Heart right ventricle (tissue), 16 donors: ENCODE results near the gene TRIM47. TPM values are rescaled to one million over a fixed set of nuclear protein-coding genes. Genes with fewer than 3 reads are reported as not detected.
"Not testable (repeated sequence)": the region's sequence is repeated elsewhere in the genome, so short reads cannot be mapped to it uniquely, and the experiment has no call there.

Experiments used
- ATAC-seq, 8 donors: fragments of 200-7000 bp; cut with Tn5 transposase; one replicate each; pipeline ENCODE4 v1.9.1; 2020; ENCODE audit warnings: mild to moderate bottlenecking in 8 of 8, moderate library complexity in 8 of 8, moderate number of reproducible peaks in 1 of 8
- DNase-seq, 2 donors: peaks; one replicate each; pipeline ENCODE4 v3.0.0-alpha.2; 2020
- H3K27ac ChIP-seq, 10 donors: fragments of 200-600 bp; sonication (generic) in 2 of 10; one replicate each; pipeline versions ENCODE4 v1.5.0 to v1.8.0; 2020 to 2022; ENCODE audit warnings: mild to moderate bottlenecking in 3 of 10
- H3K27me3 ChIP-seq, 7 donors: fragments of 200-600 bp; one replicate each; pipeline ENCODE4 v1.8.0; 2021 to 2022; ENCODE audit warnings: mild to moderate bottlenecking in 2 of 7
- H3K36me3 ChIP-seq, 9 donors: fragments of 200-600 bp; sonication (generic) in 1 of 9; one replicate each; pipeline versions ENCODE4 v1.5.0 to v1.8.0; 2020 to 2022; ENCODE audit warnings: mild to moderate bottlenecking in 2 of 9
- H3K4me1 ChIP-seq, 9 donors: fragments of 200-600 bp; sonication (generic) in 1 of 9; one replicate each; pipeline versions ENCODE4 v1.5.0 to v1.8.0; 2020 to 2022; ENCODE audit warnings: mild to moderate bottlenecking in 4 of 9
- H3K4me3 ChIP-seq, 10 donors: fragments of 200-600 bp; sonication (generic) in 2 of 10; one replicate each; pipeline versions ENCODE4 v1.5.0 to v1.8.0; 2020 to 2022; ENCODE audit warnings: mild to moderate bottlenecking in 7 of 10, moderate library complexity in 2 of 10
- H3K9me3 ChIP-seq, 11 donors: fragments of 200-600 bp in 10 of 11; sonication (generic) in 2 of 11; one replicate each; pipeline versions ENCODE4 v1.5.0 to v1.8.0; 2013 to 2022; ENCODE audit warnings: mild to moderate bottlenecking in 2 of 11, control low read depth in 1 of 11, moderate library complexity in 1 of 11
- WGBS, 2 donors: extraction: QIAGEN DNeasy Blood & Tissue Kit; methylation state at CpG; one replicate each; pipeline ENCODE4 v1.1.7; 2013; ENCODE audit warnings: inconsistent platforms in 1 of 2; 5-methylcytosine and 5-hydroxymethylcytosine counted together
- intact Hi-C, 10 donors: fragments of 100-400 bp; cut with DNase I; formaldehyde crosslinking; loops; one replicate each; pipeline versions ENCODE4 v1.11.1 to v1.14.2; 2022
- polyA plus RNA-seq, 2 donors: library from polyadenylated mRNA; stranded (reverse); fragments of 200-250 nt; gene quantifications; one replicate each; pipeline ENCODE4 v1.2.3, GENCODE V29; 2013
- total RNA-seq, 10 donors: library from RNA; stranded (reverse); fragmentation: NEBNext Ultra II Directional in 3 of 10; extraction: Animal tissue kit (Norgen Biotek cat#: 25700) in 3 of 10; gene quantifications; one replicate each; pipeline versions ENCODE4 v1.2.1 to v1.2.4, GENCODE V29; 2021 to 2023
- TF ChIP-seq, protein P1 (sequence below), 9 donors: fragments of 200-600 bp; sonication (generic) in 2 of 9; IDR thresholded peaks; one replicate each; pipeline versions ENCODE4 v1.5.0 to v1.8.0; 2021 to 2022; ENCODE audit warnings: antibody characterized with exemption in 9 of 9, mild to moderate bottlenecking in 5 of 9, moderate library complexity in 1 of 9
- donor health status: Arrhythmogenic right ventricular cardiomyopathy.
- donor health status: ischemic (EF 13 %, LVEDD 7.1; RV severe dilation, severe dysfunction).
- donor health status: healthy with polysubstance abuse.
- donor health status: DM: no; HTN: yes; CAD: no.
- donor health status: DM: no; HTN: no; CAD: no.
- donor health status: ischemic (EF 25% LVEDD 6.9; RV normal size, moderate dysfunction).
- donor health status: ischemic (EF 25% LVEDD 5.7; RV mildly dilated, moderate dysfunction).
- donor health status: healthy.
- donor health status: DM: yes; HTN: yes; CAD: no.
- donor health status: Ischemic cardiomyopathy.
- donor health status: ischemic (EF 35%, LVEDD 5.7; RV mildly dilated, moderate dysfunction).
- donor health status: nonischemic (EF 11% LVEDD 7.7; RV severe dilation, severe dysfunction).
- donor health status: DM: yes; HTN: yes; CAD: no.
- donor health status: PGD.
- donor health status: ischemic (EF 29% LVEDD 5.4; RV normal size, mild dysfunction).
- donor health status: nonischemic (EF 23%, LVEDD 6.1; RV moderate dilation, normal function).

The TRIM47 gene
- total and polyA plus RNA-seq, 12 donors: 9.3 to 53.1 (median 22.5) TPM

GRCh38 chr17:75855310-75856061 is 22.9 kb downstream of the TRIM47 start, which contains the start of gene WBP2:
WBP2 (minus strand) TSS chr17:75855335; CDS start chr17:75855297, 38 bp downstream.
- ATAC-seq: peak; percentile 90 to 96 (median 93)
- peaks cover 0 to 30% (median 7%) of the 10 kb centered on the region in 9 donors for H3K36me3 ChIP-seq

DNA sequence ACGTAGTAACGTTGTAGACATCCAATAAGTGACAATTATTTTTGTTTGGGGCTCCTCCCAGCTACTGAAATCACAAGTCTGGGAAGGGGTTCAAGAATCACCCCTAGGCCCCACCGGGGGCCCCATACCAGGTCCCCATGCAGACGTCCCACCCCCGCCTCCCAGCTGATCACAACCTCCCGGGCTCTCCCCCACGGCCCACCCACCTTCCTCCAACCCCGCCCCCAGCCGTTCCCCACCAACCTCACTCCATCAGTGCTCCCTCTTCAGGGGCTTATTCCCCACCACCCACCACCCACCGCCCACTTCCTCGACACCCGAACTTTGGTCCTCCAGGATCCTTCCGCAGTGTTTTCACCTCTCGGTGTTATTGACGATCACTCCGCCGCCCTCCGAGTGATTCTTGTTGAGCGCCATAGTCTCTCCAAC is 23.5 kb downstream of the TRIM47 start:
- DNase-seq: no peak
- WGBS, 2 donors: 1% methylated on average over 18 to 19 of the region's 19 CpGs
- peaks cover 0 to 36% (median 9%) of the 10 kb centered on the region in 9 donors for H3K36me3 ChIP-seq
- peaks cover 32 to 82% (median 67%) of the 10 kb centered on the region in 9 donors for H3K4me1 ChIP-seq
- peak overlapping the region; percentile 63 to 85 (median 82) for H3K4me3 ChIP-seq
- TF ChIP-seq, protein P1, sequence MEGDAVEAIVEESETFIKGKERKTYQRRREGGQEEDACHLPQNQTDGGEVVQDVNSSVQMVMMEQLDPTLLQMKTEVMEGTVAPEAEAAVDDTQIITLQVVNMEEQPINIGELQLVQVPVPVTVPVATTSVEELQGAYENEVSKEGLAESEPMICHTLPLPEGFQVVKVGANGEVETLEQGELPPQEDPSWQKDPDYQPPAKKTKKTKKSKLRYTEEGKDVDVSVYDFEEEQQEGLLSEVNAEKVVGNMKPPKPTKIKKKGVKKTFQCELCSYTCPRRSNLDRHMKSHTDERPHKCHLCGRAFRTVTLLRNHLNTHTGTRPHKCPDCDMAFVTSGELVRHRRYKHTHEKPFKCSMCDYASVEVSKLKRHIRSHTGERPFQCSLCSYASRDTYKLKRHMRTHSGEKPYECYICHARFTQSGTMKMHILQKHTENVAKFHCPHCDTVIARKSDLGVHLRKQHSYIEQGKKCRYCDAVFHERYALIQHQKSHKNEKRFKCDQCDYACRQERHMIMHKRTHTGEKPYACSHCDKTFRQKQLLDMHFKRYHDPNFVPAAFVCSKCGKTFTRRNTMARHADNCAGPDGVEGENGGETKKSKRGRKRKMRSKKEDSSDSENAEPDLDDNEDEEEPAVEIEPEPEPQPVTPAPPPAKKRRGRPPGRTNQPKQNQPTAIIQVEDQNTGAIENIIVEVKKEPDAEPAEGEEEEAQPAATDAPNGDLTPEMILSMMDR (IDR thresholded peaks at IDR 0.05): no peak
- intact Hi-C loops: loop anchor here in 5 of 10 donors (1.0 to 5.0 kb wide), 6 partner anchors 24 to 73 kb away; partner anchors contain the start of genes UNK (in 4 of the 5), TRIM65 (in 3 of the 5) and TRIM47 (in 1 of the 5)
- ATAC-seq: peak; percentile 1 to 28 (median 16)
- peak overlapping the region; percentile 70 to 99 (median 98) for H3K27ac ChIP-seq
- H3K27me3 ChIP-seq: no peaks in the 10 kb centered on the region
- no peaks in the 10 kb centered on the region for H3K9me3 ChIP-seq

More at GRCh38 chr17:75855310-75856061, 22.9 kb downstream of the TRIM47 start, which contains the start of gene WBP2:
- no peaks in the 10 kb centered on the region for H3K27me3 ChIP-seq
- intact Hi-C loops: loop anchor here in 5 of 10 donors (1.0 to 5.0 kb wide), 6 partner anchors 23 to 73 kb away; partner anchors contain the start of genes UNK (in 4 of the 5), TRIM65 (in 3 of the 5) and TRIM47 (in 1 of the 5)
- peaks cover 27 to 76% (median 61%) of the 10 kb centered on the region in 9 donors for H3K4me1 ChIP-seq
- 0% methylated on average over 54 to 58 of the region's 58 CpGs for WGBS, 2 donors
- peak; percentile 94 to 99 for DNase-seq
- peak within 1 kb of the TSS; percentile 79 to 97 (median 83) for H3K4me3 ChIP-seq
- TF ChIP-seq, protein P1 (IDR thresholded peaks at IDR 0.05): peak in 8 of 9 donors; percentile 17 to 77 (median 53)
- peak within 1 kb of the TSS; percentile 96 to 99 (median 98) for H3K27ac ChIP-seq
- no peaks in the 10 kb centered on the region for H3K9me3 ChIP-seq

GRCh38 chr17:75854101-75854748 is 24.2 kb downstream of the TRIM47 start:
- Histone ChIP-seq H3K9me3 (no peaks in the 10 kb centered on the region), H3K4me1 (peaks cover 36 to 84% (median 73%) of the 10 kb centered on the region in 9 donors), H3K27ac (peak overlapping the region; percentile 70 to 99 (median 98)), H3K36me3 (peaks cover 0 to 43% (median 9%) of the 10 kb centered on the region in 9 donors), H3K4me3 (peak overlapping the region; percentile 63 to 85 (median 82)), H3K27me3 (no peaks in the 10 kb centered on the region)
- DNase-seq (no peak), ATAC-seq (peak in 3 of 8 donors; percentile 0 to 11 (median 3))
- intact Hi-C loops: loop anchor here in 3 of 10 donors (2.0 kb wide), 3 partner anchors 25 to 69 kb away; partner anchors contain the start of genes UNK (in 2 of the 3), TRIM47 (in 1 of the 3) and TRIM65 (in 1 of the 3)
- TF ChIP-seq, protein P1 (IDR thresholded peaks at IDR 0.05): no peak
- 17 to 18% methylated on average over 7 of the region's 7 CpGs for WGBS, 2 donors

DNA sequence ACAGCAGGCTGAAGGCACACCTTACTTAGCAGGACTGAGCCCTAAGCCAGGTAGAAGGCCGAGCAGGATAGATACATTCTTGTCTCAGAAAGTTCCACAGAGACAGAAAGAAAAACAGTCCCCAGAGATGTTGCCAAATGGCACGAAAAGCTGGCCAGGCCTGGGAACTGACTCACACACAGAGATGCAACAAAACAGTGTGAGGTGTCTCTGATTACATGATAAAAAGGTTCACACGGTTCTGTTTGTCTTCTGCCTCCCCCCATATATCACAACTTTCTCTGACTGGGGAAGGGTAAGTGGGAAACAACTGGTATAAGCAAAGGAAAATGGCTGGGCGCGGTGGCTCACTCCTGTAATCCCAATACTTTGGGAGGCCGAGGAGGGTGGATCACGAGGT is 24.9 kb downstream of the TRIM47 start:
- Histone ChIP-seq H3K4me1 (peaks cover 36 to 85% (median 73%) of the 10 kb centered on the region in 9 donors), H3K27ac (peak overlapping the region in 9 of 10 donors; percentile 86 to 99 (median 98)), H3K27me3 (no peaks in the 10 kb centered on the region), H3K36me3 (peaks cover 0 to 51% (median 10%) of the 10 kb centered on the region in 9 donors), H3K4me3 (peak overlapping the region in 5 of 10 donors; percentile 81 to 85 (median 83)), H3K9me3 (no peaks in the 10 kb centered on the region)
- intact Hi-C loops: no loop called here
- no peak for ATAC-seq
- TF ChIP-seq, protein P1 (IDR thresholded peaks at IDR 0.05): no peak
- WGBS, 2 donors: 69 to 72% methylated on average over 7 of the region's 7 CpGs
- no peak for DNase-seq

GRCh38 chr17:75851693-75851991 is 26.7 kb downstream of the TRIM47 start:
- H3K4me1 ChIP-seq: peaks cover 46 to 90% (median 83%) of the 10 kb centered on the region in 9 donors
- not testable (repeated sequence) for DNase-seq
- WGBS, 2 donors: 92 to 94% methylated on average over 15 of the region's 15 CpGs

More at GRCh38 chr17:75851693-75851991, 26.7 kb downstream of the TRIM47 start:
- H3K4me3 ChIP-seq, intact Hi-C loops, ATAC-seq, H3K9me3 ChIP-seq, H3K27me3 ChIP-seq: not testable (repeated sequence)
- Histone ChIP-seq H3K27ac (peak overlapping the region; percentile 11 to 92 (median 82)), H3K36me3 (peaks cover 0 to 69% (median 28%) of the 10 kb centered on the region in 9 donors)
